K562 (cell line): ENCODE results near the gene ZNF668.
A peak's percentile ranks its signal among the peaks of the same experiment; 100 is the strongest.

Source experiments
- E2F6 ChIP-seq, 2 experiments: IDR thresholded peaks; 2 replicates each; pipeline ENCODE4 v1.6.1; 2011; ENCODE audit warnings: borderline replicate concordance in 1 of 2, control low read depth in 1 of 2, low read depth in 1 of 2, low read length in 1 of 2, mild to moderate bottlenecking in 1 of 2, mixed read lengths in 1 of 2, moderate library complexity in 1 of 2; ENCODE audit not compliant: insufficient read depth in 1 of 2, insufficient read length in 1 of 2, poor library complexity in 1 of 2, severe bottlenecking in 1 of 2; ENCODE audit errors: extremely low read depth in 1 of 2
- FOSL1 ChIP-seq: fragments of 200-800 bp; sonication (Bioruptor generic); conservative IDR thresholded peaks from 2 replicates; pipeline ENCODE4 v1.6.1; 2016; ENCODE audit warnings: missing genetic modification characterization, missing compliant biosample characterization
- FOXP1 ChIP-seq: sonication (generic); formaldehyde crosslinking; IDR thresholded peaks from 2 replicates; pipeline ENCODE4 v1.8.0; 2022; ENCODE audit warnings: mild to moderate bottlenecking, missing genetic modification reagents
- NCOA1 ChIP-seq: fragments of 450-650 bp; IDR thresholded peaks from 2 replicates; pipeline ENCODE4 v1.6.1; 2016; ENCODE audit warnings: low read depth
- NFXL1 ChIP-seq: fragments of 450-650 bp; formaldehyde crosslinking; IDR thresholded peaks from 2 replicates; pipeline ENCODE4 v1.4.0; 2021; ENCODE audit warnings: mild to moderate bottlenecking
- NR2C2 ChIP-seq, 2 experiments: fragments of 200-800 bp in 1 of 2; sonication (Bioruptor generic) in 1 of 2; sonication (generic) in 1 of 2; formaldehyde crosslinking in 1 of 2; IDR thresholded peaks; 2 replicates each; pipeline versions ENCODE4 v1.6.1 to v1.8.0; 2016 to 2022; ENCODE audit warnings: mild to moderate bottlenecking in 1 of 2, missing compliant biosample characterization in 1 of 2, missing genetic modification characterization in 1 of 2, missing genetic modification reagents in 1 of 2
- POLR2A ChIP-seq: fragments of 450-650 bp; conservative IDR thresholded peaks from 2 replicates; pipeline ENCODE4 v1.6.1; 2016
- TAF15 ChIP-seq: fragments of 200-400 bp; formaldehyde crosslinking; IDR thresholded peaks from 2 replicates; pipeline ENCODE4 v1.6.1; 2017; ENCODE audit warnings: mild to moderate bottlenecking, low read depth, low read length, moderate library complexity
- USF2 ChIP-seq: sonication (generic); formaldehyde crosslinking; IDR thresholded peaks from 2 replicates; pipeline ENCODE4 v1.5.0; 2020; ENCODE audit warnings: missing genetic modification reagents
- ZEB2 ChIP-seq: fragments of 450-650 bp; IDR thresholded peaks from 2 replicates; pipeline ENCODE4 v1.6.1; 2016
- ZNF146 ChIP-seq: IDR thresholded peaks from one replicate; pipeline ENCODE4 v1.6.1; 2018; ENCODE audit warnings: missing compliant biosample characterization; ENCODE audit not compliant: unreplicated experiment
- ZNF79 ChIP-seq: fragments of 250-450 bp; sonication (Bioruptor Pico); IDR thresholded peaks from 2 replicates; pipeline ENCODE4 v1.4.0; 2020; ENCODE audit warnings: low read depth, mild to moderate bottlenecking, moderate library complexity

GRCh38 chr16:31081428-31082351 is 7.7 kb upstream of the ZNF668 start:
- TF ChIP-seq ZNF79 (CRISPR knock-in tag) (no peak), ZNF146 (CRISPR knock-in tag) (no peak), FOSL1 (tag) (no peak), E2F6 (IDR thresholded peaks at IDR 0.05; ENCODE audit: borderline replicate concordance in 1 of 2, extremely low read depth in 1 of 2, insufficient read depth in 1 of 2, insufficient read length in 1 of 2, low read depth in 1 of 2, low read length in 1 of 2, poor library complexity in 1 of 2, severe bottlenecking in 1 of 2) (no peak), POLR2A (0 out of 2 replicates have a peak, but pooled peaks have one; percentile 9), FOXP1 (no peak), NFXL1 (CRISPR knock-in tag) (no peak), NR2C2 (CRISPR knock-in tag; IDR thresholded peaks at IDR 0.05) (no peak), NR2C2 (tag; IDR thresholded peaks at IDR 0.05) (no peak), ZEB2 (no peak), USF2 (CRISPR knock-in tag) (no peak), NCOA1 (no peak), TAF15 (no peak)
